Liver (tissue), 3 donors: ENCODE data around the gene LDB2.

Source experiments
- GABPA ChIP-seq, 2 donors: IDR thresholded peaks in 1 of 2; conservative IDR thresholded peaks in 1 of 2; 2 replicates each; pipeline ENCODE4 v1.6.1; 2016; ENCODE audit warnings: antibody characterized with exemption in 2 of 2, mild to moderate bottlenecking in 1 of 2, moderate library complexity in 1 of 2
- TF ChIP-seq, protein P1 (sequence below): fragments of 150-350 bp; IDR thresholded peaks from 2 replicates; pipeline ENCODE4 v1.5.1; 2017; ENCODE audit warnings: improper control_type of control experiment, low read depth, low read length; ENCODE audit not compliant: missing input control
- TF ChIP-seq, protein P2 (sequence below): IDR thresholded peaks from 2 replicates; pipeline ENCODE4 v1.6.1; 2016; ENCODE audit warnings: antibody characterized with exemption
- donor health status: healthy.
- donor health status: healthy.

DNA sequence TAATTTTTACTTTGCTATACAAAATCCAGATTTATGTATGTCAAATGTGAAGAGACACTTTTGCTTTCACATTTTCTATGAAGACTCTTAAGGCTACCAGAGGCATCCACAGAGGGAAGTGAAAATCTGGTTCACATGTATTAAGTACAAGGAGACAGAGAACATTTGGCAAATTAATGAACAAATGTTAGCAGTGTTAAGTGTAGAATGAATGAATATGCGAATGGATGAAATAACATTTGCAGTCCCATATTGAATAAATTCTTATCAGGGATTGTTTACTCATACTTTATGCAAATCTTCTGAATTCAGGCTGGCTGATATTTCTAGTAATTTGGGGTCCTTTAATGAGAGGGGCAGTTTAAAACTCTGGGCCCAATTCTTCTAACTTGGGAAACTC is 159.9 kb downstream of the LDB2 start:
- TF ChIP-seq, protein P1, sequence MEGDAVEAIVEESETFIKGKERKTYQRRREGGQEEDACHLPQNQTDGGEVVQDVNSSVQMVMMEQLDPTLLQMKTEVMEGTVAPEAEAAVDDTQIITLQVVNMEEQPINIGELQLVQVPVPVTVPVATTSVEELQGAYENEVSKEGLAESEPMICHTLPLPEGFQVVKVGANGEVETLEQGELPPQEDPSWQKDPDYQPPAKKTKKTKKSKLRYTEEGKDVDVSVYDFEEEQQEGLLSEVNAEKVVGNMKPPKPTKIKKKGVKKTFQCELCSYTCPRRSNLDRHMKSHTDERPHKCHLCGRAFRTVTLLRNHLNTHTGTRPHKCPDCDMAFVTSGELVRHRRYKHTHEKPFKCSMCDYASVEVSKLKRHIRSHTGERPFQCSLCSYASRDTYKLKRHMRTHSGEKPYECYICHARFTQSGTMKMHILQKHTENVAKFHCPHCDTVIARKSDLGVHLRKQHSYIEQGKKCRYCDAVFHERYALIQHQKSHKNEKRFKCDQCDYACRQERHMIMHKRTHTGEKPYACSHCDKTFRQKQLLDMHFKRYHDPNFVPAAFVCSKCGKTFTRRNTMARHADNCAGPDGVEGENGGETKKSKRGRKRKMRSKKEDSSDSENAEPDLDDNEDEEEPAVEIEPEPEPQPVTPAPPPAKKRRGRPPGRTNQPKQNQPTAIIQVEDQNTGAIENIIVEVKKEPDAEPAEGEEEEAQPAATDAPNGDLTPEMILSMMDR, result no peak
- TF ChIP-seq GABPA (IDR thresholded peaks at IDR 0.05 in 1 of 2, conservative IDR thresholded peaks at IDR 0.05 in 1 of 2), result no peak
- TF ChIP-seq, protein P2, sequence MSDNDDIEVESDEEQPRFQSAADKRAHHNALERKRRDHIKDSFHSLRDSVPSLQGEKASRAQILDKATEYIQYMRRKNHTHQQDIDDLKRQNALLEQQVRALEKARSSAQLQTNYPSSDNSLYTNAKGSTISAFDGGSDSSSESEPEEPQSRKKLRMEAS, result no peak
